Measurements from ENCODE around the gene FOXO1. TPM values are rescaled to one million over a fixed set of nuclear protein-coding genes. Genes with fewer than 3 reads are reported as not detected.

Gene FOXO1
- total and polyA plus RNA-seq, 2 experiments from 2014 or later: 32.4 to 68.0 TPM

DNA sequence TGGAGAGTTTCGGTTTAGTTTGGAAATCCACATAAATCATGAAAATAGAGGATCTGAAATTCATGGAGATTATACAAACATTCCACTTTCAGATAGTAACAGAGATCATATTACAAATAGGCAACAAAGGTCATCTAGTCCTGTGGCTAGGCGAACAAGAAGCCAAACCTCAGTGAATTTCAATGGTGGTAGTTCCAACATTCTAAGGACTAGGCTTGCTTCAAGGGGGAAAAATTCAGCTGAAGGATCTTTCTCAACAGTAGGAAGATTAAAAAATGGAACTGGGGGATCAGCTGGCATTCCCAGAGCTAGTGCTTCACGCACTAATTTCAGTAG, 47.0 kb downstream of the FOXO1 start (continued):
- TF ChIP-seq, protein P1, sequence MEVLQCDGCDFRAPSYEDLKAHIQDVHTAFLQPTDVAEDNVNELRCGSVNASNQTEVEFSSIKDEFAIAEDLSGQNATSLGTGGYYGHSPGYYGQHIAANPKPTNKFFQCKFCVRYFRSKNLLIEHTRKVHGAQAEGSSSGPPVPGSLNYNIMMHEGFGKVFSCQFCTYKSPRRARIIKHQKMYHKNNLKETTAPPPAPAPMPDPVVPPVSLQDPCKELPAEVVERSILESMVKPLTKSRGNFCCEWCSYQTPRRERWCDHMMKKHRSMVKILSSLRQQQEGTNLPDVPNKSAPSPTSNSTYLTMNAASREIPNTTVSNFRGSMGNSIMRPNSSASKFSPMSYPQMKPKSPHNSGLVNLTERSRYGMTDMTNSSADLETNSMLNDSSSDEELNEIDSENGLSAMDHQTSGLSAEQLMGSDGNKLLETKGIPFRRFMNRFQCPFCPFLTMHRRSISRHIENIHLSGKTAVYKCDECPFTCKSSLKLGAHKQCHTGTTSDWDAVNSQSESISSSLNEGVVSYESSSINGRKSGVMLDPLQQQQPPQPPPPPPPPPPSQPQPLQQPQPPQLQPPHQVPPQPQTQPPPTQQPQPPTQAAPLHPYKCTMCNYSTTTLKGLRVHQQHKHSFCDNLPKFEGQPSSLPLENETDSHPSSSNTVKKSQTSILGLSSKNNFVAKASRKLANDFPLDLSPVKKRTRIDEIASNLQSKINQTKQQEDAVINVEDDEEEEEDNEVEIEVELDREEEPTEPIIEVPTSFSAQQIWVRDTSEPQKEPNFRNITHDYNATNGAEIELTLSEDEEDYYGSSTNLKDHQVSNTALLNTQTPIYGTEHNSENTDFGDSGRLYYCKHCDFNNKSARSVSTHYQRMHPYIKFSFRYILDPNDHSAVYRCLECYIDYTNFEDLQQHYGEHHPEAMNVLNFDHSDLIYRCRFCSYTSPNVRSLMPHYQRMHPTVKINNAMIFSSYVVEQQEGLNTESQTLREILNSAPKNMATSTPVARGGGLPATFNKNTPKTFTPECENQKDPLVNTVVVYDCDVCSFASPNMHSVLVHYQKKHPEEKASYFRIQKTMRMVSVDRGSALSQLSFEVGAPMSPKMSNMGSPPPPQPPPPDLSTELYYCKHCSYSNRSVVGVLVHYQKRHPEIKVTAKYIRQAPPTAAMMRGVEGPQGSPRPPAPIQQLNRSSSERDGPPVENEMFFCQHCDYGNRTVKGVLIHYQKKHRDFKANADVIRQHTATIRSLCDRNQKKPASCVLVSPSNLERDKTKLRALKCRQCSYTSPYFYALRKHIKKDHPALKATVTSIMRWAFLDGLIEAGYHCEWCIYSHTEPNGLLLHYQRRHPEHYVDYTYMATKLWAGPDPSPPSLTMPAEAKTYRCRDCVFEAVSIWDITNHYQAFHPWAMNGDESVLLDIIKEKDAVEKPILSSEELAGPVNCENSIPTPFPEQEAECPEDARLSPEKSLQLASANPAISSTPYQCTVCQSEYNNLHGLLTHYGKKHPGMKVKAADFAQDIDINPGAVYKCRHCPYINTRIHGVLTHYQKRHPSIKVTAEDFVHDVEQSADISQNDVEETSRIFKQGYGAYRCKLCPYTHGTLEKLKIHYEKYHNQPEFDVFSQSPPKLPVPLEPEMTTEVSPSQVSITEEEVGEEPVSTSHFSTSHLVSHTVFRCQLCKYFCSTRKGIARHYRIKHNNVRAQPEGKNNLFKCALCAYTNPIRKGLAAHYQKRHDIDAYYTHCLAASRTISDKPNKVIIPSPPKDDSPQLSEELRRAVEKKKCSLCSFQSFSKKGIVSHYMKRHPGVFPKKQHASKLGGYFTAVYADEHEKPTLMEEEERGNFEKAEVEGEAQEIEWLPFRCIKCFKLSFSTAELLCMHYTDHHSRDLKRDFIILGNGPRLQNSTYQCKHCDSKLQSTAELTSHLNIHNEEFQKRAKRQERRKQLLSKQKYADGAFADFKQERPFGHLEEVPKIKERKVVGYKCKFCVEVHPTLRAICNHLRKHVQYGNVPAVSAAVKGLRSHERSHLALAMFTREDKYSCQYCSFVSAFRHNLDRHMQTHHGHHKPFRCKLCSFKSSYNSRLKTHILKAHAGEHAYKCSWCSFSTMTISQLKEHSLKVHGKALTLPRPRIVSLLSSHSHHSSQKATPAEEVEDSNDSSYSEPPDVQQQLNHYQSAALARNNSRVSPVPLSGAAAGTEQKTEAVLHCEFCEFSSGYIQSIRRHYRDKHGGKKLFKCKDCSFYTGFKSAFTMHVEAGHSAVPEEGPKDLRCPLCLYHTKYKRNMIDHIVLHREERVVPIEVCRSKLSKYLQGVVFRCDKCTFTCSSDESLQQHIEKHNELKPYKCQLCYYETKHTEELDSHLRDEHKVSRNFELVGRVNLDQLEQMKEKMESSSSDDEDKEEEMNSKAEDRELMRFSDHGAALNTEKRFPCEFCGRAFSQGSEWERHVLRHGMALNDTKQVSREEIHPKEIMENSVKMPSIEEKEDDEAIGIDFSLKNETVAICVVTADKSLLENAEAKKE (CRISPR knock-in tag; IDR thresholded peaks at IDR 0.05): no peak
- TF ChIP-seq, protein P2, sequence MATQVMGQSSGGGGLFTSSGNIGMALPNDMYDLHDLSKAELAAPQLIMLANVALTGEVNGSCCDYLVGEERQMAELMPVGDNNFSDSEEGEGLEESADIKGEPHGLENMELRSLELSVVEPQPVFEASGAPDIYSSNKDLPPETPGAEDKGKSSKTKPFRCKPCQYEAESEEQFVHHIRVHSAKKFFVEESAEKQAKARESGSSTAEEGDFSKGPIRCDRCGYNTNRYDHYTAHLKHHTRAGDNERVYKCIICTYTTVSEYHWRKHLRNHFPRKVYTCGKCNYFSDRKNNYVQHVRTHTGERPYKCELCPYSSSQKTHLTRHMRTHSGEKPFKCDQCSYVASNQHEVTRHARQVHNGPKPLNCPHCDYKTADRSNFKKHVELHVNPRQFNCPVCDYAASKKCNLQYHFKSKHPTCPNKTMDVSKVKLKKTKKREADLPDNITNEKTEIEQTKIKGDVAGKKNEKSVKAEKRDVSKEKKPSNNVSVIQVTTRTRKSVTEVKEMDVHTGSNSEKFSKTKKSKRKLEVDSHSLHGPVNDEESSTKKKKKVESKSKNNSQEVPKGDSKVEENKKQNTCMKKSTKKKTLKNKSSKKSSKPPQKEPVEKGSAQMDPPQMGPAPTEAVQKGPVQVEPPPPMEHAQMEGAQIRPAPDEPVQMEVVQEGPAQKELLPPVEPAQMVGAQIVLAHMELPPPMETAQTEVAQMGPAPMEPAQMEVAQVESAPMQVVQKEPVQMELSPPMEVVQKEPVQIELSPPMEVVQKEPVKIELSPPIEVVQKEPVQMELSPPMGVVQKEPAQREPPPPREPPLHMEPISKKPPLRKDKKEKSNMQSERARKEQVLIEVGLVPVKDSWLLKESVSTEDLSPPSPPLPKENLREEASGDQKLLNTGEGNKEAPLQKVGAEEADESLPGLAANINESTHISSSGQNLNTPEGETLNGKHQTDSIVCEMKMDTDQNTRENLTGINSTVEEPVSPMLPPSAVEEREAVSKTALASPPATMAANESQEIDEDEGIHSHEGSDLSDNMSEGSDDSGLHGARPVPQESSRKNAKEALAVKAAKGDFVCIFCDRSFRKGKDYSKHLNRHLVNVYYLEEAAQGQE (IDR thresholded peaks at IDR 0.05; ENCODE audit: unreplicated experiment): no peak
- TF ChIP-seq ZNF331 (CRISPR knock-in tag; IDR thresholded peaks at IDR 0.05; ENCODE audit: low read depth) (no peak), NANOG (IDR thresholded peaks at IDR 0.05; ENCODE audit: borderline replicate concordance) (no peak), STAT1 (IDR thresholded peaks at IDR 0.05; ENCODE audit: unreplicated experiment) (no peak), EZH2phosphoT487 (IDR thresholded peaks at IDR 0.05; ENCODE audit: unreplicated experiment) (no peak), EZH2 (IDR thresholded peaks at IDR 0.05; ENCODE audit: low read depth, unreplicated experiment) (no peak), CREB1 (CRISPR knock-in tag; IDR thresholded peaks at IDR 0.05; ENCODE audit: low read depth) (no peak)
- TF ChIP-seq, protein P3, sequence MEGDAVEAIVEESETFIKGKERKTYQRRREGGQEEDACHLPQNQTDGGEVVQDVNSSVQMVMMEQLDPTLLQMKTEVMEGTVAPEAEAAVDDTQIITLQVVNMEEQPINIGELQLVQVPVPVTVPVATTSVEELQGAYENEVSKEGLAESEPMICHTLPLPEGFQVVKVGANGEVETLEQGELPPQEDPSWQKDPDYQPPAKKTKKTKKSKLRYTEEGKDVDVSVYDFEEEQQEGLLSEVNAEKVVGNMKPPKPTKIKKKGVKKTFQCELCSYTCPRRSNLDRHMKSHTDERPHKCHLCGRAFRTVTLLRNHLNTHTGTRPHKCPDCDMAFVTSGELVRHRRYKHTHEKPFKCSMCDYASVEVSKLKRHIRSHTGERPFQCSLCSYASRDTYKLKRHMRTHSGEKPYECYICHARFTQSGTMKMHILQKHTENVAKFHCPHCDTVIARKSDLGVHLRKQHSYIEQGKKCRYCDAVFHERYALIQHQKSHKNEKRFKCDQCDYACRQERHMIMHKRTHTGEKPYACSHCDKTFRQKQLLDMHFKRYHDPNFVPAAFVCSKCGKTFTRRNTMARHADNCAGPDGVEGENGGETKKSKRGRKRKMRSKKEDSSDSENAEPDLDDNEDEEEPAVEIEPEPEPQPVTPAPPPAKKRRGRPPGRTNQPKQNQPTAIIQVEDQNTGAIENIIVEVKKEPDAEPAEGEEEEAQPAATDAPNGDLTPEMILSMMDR (conservative IDR thresholded peaks at IDR 0.05; ENCODE audit: low read depth in 2 of 2): no peak
